DND-41 (cell line): ENCODE results near the gene PRAMEF18.
"Not testable (repeated sequence)": the region's sequence is repeated elsewhere in the genome, so short reads cannot be mapped to it uniquely, and the experiment has no call there.

Experiments
- ATAC-seq: fragments of 200-7000 bp; cut with Tn5 transposase; 3 replicates; pipeline ENCODE4 v1.9.1; 2021; ENCODE audit warnings: low read depth; ENCODE audit not compliant: insufficient read depth
- DNase-seq: peaks from one replicate; pipeline ENCODE4 v3.0.0-alpha.2; 2020
- H2AFZ ChIP-seq: 2 replicates; pipeline ENCODE4 v1.6.0; 2012; ENCODE audit warnings: low read depth, low read length
- H3K27ac ChIP-seq: 2 replicates; pipeline ENCODE4 v1.5.1; 2012; ENCODE audit warnings: low read length, inconsistent platforms
- H3K27me3 ChIP-seq: fragments of 200-600 bp; sonication (generic); 2 replicates; pipeline ENCODE4 v1.6.0; 2012; ENCODE audit warnings: low read length, mild to moderate bottlenecking, inconsistent platforms; ENCODE audit not compliant: insufficient read depth, poor library complexity
- H3K36me3 ChIP-seq: 2 replicates; pipeline ENCODE4 v1.5.1; 2012; ENCODE audit warnings: low read length, inconsistent platforms; ENCODE audit not compliant: insufficient read depth
- H3K4me1 ChIP-seq: 2 replicates; pipeline ENCODE4 v1.5.1; 2012; ENCODE audit warnings: mild to moderate bottlenecking, low read length; ENCODE audit not compliant: insufficient read depth
- H3K4me2 ChIP-seq: 2 replicates; pipeline ENCODE4 v1.6.0; 2012; ENCODE audit warnings: mild to moderate bottlenecking, moderate library complexity, low read length, inconsistent platforms; ENCODE audit not compliant: insufficient read depth
- H3K4me3 ChIP-seq, 2 experiments: fragments of 200-600 bp in 1 of 2; shearing (Covaris generic) in 1 of 2; 2 replicates each; pipeline ENCODE4 v1.5.1; 2012 to 2016; ENCODE audit warnings: inconsistent platforms in 2 of 2, low read length in 2 of 2, mild to moderate bottlenecking in 2 of 2, low read depth in 1 of 2, moderate library complexity in 1 of 2
- H3K79me2 ChIP-seq: 2 replicates; pipeline ENCODE4 v1.6.0; 2012; ENCODE audit warnings: low read length, inconsistent platforms; ENCODE audit not compliant: insufficient read depth
- H3K9ac ChIP-seq: 2 replicates; pipeline ENCODE4 v1.6.0; 2012; ENCODE audit warnings: low read depth, mild to moderate bottlenecking, inconsistent platforms, low read length, moderate library complexity
- H3K9me3 ChIP-seq: 2 replicates; pipeline ENCODE4 v1.5.1; 2012; ENCODE audit warnings: low read length, moderate library complexity, mild to moderate bottlenecking, inconsistent platforms; ENCODE audit not compliant: insufficient read depth, severe bottlenecking
- H4K20me1 ChIP-seq: 2 replicates; pipeline ENCODE4 v1.6.0; 2012; ENCODE audit warnings: low read length; ENCODE audit not compliant: insufficient read depth

PRAMEF18 gene, protein sequence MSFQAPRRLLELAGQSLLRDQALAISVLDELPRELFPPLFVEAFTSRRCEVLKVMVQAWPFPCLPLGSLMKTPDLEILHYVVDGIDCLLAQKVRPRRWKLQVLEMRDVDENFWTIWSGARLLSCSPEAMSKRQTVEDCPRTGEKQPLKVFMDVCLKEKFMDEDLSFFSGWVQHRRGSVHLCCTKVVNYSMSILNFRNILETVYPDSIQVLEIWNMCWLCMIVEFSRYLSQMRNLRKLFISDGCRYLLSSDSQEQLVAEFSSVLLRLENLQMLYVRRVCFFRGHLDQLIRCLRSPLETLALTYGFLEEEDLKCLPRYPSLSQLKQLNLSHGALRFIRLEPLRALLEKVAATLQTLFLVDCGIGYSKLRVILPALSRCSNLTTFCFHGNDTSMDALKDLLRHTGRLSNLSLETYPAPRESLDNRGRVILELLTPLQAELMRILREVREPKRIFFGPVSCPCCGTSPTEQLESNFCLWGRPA

DNA sequence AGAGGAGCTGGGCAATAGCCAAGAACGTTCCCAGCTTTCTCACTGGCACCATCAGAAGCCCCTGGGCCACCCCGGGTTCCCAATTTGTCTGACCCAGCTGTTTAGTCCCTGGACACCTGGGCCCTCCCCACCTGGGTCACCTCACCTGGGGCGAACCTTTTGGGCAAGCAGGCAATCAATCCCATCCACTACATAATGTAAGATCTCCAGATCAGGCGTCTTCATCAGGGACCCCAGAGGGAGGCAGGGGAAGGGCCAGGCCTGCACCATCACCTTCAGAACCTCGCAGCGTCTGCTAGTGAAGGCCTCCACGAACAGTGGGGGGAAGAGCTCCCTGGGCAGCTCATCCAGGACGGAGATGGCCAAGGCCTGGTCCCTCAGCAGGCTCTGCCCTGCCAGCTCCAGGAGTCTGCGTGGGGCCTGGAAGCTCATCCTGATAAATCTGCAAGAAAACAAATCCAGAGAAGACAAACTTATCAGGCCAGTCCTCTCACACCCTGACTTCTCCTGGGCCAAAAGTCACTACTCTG is at the start of gene PRAMEF18:
TSS of gene PRAMEF18 (minus strand) at position 480 of the 530 bp plus-strand sequence. CDS start at position 432, 48 bp downstream.
- H2AFZ ChIP-seq, H3K9ac ChIP-seq, H3K79me2 ChIP-seq, H3K4me2 ChIP-seq, H3K27me3 ChIP-seq, H3K4me1 ChIP-seq, ATAC-seq, DNase-seq, H3K27ac ChIP-seq, H4K20me1 ChIP-seq, H3K36me3 ChIP-seq, H3K9me3 ChIP-seq, H3K4me3 ChIP-seq: not testable (repeated sequence)

DNA sequence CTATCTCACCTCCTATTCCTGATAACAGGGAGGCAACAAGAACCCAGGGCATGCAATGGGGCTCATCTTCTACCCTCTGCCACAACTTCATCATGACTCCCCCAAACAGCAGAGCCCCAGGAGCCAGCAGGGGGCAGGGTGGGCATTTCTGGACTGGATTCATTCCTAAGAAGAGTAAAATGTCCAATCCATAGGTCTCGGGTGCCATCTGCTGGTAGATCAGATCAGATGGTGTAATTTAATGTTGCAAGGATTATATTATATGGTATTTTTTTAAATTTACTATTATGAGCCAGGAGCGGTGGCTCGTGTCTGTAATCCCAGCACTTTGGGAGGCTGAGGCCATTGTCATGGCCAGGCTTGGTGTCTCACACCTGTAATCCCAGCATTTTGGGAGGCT is 39.2 kb upstream of the PRAMEF18 start:
- H3K4me2 ChIP-seq, H3K27ac ChIP-seq, H3K4me3 ChIP-seq, H4K20me1 ChIP-seq, H3K9ac ChIP-seq, H3K4me1 ChIP-seq, H2AFZ ChIP-seq, H3K9me3 ChIP-seq, H3K27me3 ChIP-seq, H3K79me2 ChIP-seq, H3K36me3 ChIP-seq, DNase-seq: not testable (repeated sequence)
- ATAC-seq: peak; percentile 58; the same call in 2 of the 3 replicates

DNA sequence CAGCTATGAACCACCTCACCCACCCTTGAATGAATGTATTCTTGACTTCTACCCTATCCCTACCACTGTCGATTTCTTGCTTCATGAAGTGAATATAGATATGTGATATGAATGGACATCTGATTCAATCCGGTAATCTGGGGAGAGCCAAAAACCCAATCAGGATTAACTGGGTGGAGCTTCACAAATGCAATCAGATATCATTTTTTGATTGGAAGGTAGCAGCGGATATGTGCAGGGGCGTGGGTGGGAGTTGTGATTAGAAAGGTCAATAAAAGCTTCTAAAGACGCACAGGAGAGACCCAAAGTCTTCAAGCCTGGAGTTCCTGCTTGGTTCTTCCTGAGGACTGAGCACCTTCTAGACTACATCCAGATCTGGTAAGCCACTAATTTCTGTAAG is 27.9 kb upstream of the PRAMEF18 start, which contains the start of gene PRAMEF5:
TSS of gene PRAMEF5 (plus strand) at position 301 of the 400 bp plus-strand sequence. CDS start 5,071 bp downstream, outside the sequence.
- not testable (repeated sequence) for H3K4me2 ChIP-seq, DNase-seq, H3K36me3 ChIP-seq, H3K27me3 ChIP-seq, H3K79me2 ChIP-seq, H3K27ac ChIP-seq, H3K9ac ChIP-seq, ATAC-seq, H3K4me1 ChIP-seq, H3K4me3 ChIP-seq, H4K20me1 ChIP-seq, H3K9me3 ChIP-seq, H2AFZ ChIP-seq

DNA sequence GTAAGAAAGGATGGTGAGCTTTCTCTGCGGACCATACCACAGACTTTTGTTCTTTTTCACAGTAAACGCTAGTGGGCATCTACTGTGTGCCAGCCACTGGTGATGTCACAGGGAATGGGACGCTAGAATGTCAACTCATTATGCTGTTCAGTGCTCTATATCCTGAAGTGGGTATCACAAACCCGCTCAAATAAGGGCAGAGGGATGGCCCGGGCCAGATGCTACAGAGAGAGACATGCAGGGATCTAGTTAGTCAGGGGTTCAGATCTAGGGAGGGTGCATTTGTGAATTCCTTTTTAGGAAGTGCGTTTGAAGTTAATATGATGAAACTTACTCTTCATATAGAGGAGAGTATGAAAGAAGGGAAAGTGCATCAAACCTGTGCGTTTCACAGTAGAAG is 21.2 kb upstream of the PRAMEF18 start:
- H3K9me3 ChIP-seq, H3K27me3 ChIP-seq, H3K4me1 ChIP-seq, H3K4me2 ChIP-seq, H3K9ac ChIP-seq, H3K4me3 ChIP-seq, H4K20me1 ChIP-seq, ATAC-seq, DNase-seq, H3K79me2 ChIP-seq, H3K27ac ChIP-seq, H2AFZ ChIP-seq, H3K36me3 ChIP-seq: not testable (repeated sequence)

DNA sequence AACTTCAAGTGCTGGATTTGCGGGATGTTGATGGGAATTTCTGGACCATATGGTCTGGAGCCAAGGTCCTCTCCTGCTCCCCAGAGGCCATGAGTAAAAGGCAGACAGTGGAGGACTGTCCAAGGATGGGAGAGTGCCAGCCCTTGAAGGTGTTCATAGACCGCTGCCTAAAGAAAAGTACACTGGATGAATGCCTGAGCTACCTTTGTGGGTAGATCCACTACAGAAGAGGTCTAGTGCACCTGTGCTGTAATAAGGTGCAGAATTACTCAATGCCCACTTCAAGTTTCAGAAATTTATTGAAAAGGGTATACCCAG is 20.6 kb upstream of the PRAMEF18 start:
- DNase-seq, H3K79me2 ChIP-seq, H3K27ac ChIP-seq, H3K4me3 ChIP-seq, H3K27me3 ChIP-seq, H2AFZ ChIP-seq, H4K20me1 ChIP-seq, H3K36me3 ChIP-seq, ATAC-seq, H3K4me2 ChIP-seq, H3K9ac ChIP-seq, H3K4me1 ChIP-seq, H3K9me3 ChIP-seq: not testable (repeated sequence)

DNA sequence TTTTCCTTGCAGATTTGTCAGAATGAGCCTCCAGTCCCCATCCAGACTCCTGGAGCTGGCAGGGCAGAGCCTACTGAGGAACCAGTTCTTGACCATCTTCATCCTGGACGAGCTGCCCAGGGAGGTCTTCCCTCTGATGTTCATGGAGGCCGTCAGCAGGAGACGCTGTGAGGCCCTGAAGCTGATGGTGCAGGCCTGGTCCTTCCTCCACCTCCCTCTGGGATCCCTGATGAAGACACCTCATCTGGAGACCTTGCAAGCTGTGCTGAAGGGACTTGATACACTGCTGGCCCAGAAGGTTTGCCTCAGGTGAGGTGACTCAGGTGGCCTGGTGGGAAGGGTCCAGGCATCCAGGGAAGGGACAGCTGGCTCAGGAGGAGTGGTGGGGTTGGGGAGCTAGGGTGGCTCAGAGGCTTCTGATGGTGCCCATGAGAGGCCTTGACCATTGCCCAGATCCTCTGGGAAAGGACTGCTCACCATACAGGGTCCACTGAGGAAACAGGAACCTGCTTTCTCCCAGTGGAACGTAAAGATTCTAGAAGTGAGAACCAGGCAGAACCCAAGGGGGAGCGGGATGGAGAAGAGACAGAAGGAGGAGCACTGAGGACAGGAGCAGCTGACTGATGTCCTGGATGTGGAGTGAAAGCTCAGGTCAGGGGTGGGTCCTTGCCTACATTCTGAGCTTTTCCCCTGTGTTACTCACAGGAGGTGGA is 20.0 kb upstream of the PRAMEF18 start:
- H3K4me2 ChIP-seq, H2AFZ ChIP-seq, DNase-seq, H3K9ac ChIP-seq, ATAC-seq, H4K20me1 ChIP-seq, H3K36me3 ChIP-seq, H3K9me3 ChIP-seq, H3K79me2 ChIP-seq, H3K4me1 ChIP-seq, H3K27me3 ChIP-seq, H3K27ac ChIP-seq, H3K4me3 ChIP-seq: not testable (repeated sequence)

DNA sequence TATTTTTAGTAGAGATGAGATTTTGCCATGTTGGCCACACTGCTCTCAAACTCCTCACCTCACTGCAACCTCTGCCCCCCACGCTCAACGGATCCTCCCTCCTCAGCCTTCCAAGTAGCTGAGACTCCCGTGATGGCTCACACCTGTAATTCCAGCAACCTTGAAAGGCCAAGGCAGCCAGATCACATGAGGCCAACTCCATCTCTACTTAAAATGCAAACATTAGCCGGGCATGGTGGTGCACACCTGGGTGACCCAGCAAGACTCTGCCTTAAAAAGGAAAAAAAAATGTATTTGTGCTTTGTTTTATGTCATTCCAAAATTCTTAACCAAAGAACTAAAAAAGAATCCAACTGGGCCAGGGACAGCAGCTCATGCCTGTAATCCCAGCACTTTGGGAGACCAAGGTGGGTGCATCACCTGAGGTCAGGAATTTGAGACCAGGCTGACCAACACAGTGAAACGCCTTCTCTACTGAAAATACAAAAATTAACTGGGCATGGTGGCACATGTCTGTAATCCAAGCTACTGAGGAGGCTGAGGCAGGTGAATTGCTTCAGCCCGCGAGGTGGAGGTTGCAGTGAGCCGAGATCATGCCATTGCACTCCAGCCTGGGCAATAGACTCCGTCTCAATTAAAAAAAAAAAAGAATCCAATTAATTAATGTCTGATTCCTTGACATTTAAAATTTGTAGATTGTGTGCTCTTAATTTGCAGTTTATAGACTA is 17.7 kb upstream of the PRAMEF18 start:
- H3K9me3 ChIP-seq, H3K4me2 ChIP-seq, H3K36me3 ChIP-seq, H3K9ac ChIP-seq, H4K20me1 ChIP-seq, H3K4me3 ChIP-seq, ATAC-seq, H3K4me1 ChIP-seq, H3K27me3 ChIP-seq, H3K79me2 ChIP-seq, H3K27ac ChIP-seq, H2AFZ ChIP-seq, DNase-seq: not testable (repeated sequence)
